ENCODE measurements around the gene CPO.

Gene CPO

GRCh38 chr2:206974551-206974950, 35.2 kb downstream of the CPO start:
- Histone ChIP-seq H3K27me3 (ENCODE audit: control insufficient read depth, low read length) (0 out of 2 replicates have a peak, but pooled peaks cover 3% of the 10 kb centered on the region), H3F3A (ENCODE audit: control insufficient read depth, insufficient read depth) (no peaks in the 10 kb centered on the region), H3K79me2 (ENCODE audit: control insufficient read depth, low read length) (no peaks in the 10 kb centered on the region), H3K9me2 (replicated peaks; ENCODE audit: control insufficient read depth, low read length) (no peaks in the 10 kb centered on the region), H3K4me3 (ENCODE audit: low read length) (no peak overlapping the region), H3K27ac (ENCODE audit: low read depth, low read length) (no peak overlapping the region), H3K4me2 (ENCODE audit: low read length) (no peak overlapping the region), H4K20me1 (ENCODE audit: control insufficient read depth, insufficient read depth, low read depth, low read length) (no peaks in the 10 kb centered on the region), H3K4me1 (ENCODE audit: control insufficient read depth, low read length) (no peaks in the 10 kb centered on the region), H3K9me3 (ENCODE audit: control insufficient read depth, insufficient read depth, low read length) (no peaks in the 10 kb centered on the region), H3K36me3 (ENCODE audit: control insufficient read depth, low read length) (no peaks in the 10 kb centered on the region)
- TF ChIP-seq CTCF (IDR thresholded peaks at IDR 0.05; ENCODE audit: low read depth, low read length, poor library complexity, severe bottlenecking), result no peak
- TF ChIP-seq EZH2phosphoT487 (IDR thresholded peaks at IDR 0.05; ENCODE audit: borderline replicate concordance, low read length), result no peak

GRCh38 chr2:206978746-206979145, 39.4 kb downstream of the CPO start:
- no peaks in the 10 kb centered on the region for H3K4me1 ChIP-seq (ENCODE audit: control insufficient read depth, low read length)
- TF ChIP-seq CTCF (IDR thresholded peaks at IDR 0.05; ENCODE audit: low read depth, low read length, poor library complexity, severe bottlenecking) (no peak), EZH2phosphoT487 (IDR thresholded peaks at IDR 0.05; ENCODE audit: borderline replicate concordance, low read length) (no peak)
- H3K36me3 ChIP-seq (ENCODE audit: control insufficient read depth, low read length), result no peaks in the 10 kb centered on the region
- H4K20me1 ChIP-seq (ENCODE audit: control insufficient read depth, insufficient read depth, low read depth, low read length), result no peaks in the 10 kb centered on the region
- H3K27ac ChIP-seq (ENCODE audit: low read depth, low read length), result no peak overlapping the region
- no peak overlapping the region for H3K4me2 ChIP-seq (ENCODE audit: low read length)
- no peaks in the 10 kb centered on the region for H3K9me2 ChIP-seq (replicated peaks; ENCODE audit: control insufficient read depth, low read length)
- no peaks in the 10 kb centered on the region for H3K9me3 ChIP-seq (ENCODE audit: control insufficient read depth, insufficient read depth, low read length)
- H3F3A ChIP-seq (ENCODE audit: control insufficient read depth, insufficient read depth), result no peaks in the 10 kb centered on the region
- no peaks in the 10 kb centered on the region for H3K79me2 ChIP-seq (ENCODE audit: control insufficient read depth, low read length)
- H3K27me3 ChIP-seq (ENCODE audit: control insufficient read depth, low read length), result peaks cover 5% of the 10 kb centered on the region; the same call in 1 of the 2 replicates
- H3K4me3 ChIP-seq (ENCODE audit: low read length), result no peak overlapping the region

- Histone ChIP-seq H3K4me1 (ENCODE audit: control insufficient read depth, low read length) (no peaks in the 10 kb centered on the region), H3K9me3 (ENCODE audit: control insufficient read depth, insufficient read depth, low read length) (no peaks in the 10 kb centered on the region), H3K4me3 (ENCODE audit: low read length) (no peak overlapping the region), H4K20me1 (ENCODE audit: control insufficient read depth, insufficient read depth, low read depth, low read length) (no peaks in the 10 kb centered on the region), H3K27me3 (ENCODE audit: control insufficient read depth, low read length) (peaks cover 5% of the 10 kb centered on the region; the same call in 1 of the 2 replicates), H3K79me2 (ENCODE audit: control insufficient read depth, low read length) (no peaks in the 10 kb centered on the region), H3K9me2 (replicated peaks; ENCODE audit: control insufficient read depth, low read length) (no peaks in the 10 kb centered on the region), H3K36me3 (ENCODE audit: control insufficient read depth, low read length) (no peaks in the 10 kb centered on the region), H3F3A (ENCODE audit: control insufficient read depth, insufficient read depth) (no peaks in the 10 kb centered on the region), H3K4me2 (ENCODE audit: low read length) (no peak overlapping the region), H3K27ac (ENCODE audit: low read depth, low read length) (no peak overlapping the region)
- TF ChIP-seq CTCF (IDR thresholded peaks at IDR 0.05; ENCODE audit: low read depth, low read length, poor library complexity, severe bottlenecking) (no peak), EZH2phosphoT487 (IDR thresholded peaks at IDR 0.05; ENCODE audit: borderline replicate concordance, low read length) (no peak)
Observed at GRCh38 chr2:206979365-206979764, 40.0 kb downstream of the CPO start.
